Activated naive CD4-positive, alpha-beta T cell (primary cell): ENCODE results near the gene CREB3L2.
A peak's percentile ranks its signal among the peaks of the same experiment; 100 is the strongest.

Source experiments
- DNase-seq, 4 experiments: peaks; one replicate each; lab custom pipeline; 2025; lab: John Stamatoyannopoulos, UW

The CREB3L2 gene

DNA sequence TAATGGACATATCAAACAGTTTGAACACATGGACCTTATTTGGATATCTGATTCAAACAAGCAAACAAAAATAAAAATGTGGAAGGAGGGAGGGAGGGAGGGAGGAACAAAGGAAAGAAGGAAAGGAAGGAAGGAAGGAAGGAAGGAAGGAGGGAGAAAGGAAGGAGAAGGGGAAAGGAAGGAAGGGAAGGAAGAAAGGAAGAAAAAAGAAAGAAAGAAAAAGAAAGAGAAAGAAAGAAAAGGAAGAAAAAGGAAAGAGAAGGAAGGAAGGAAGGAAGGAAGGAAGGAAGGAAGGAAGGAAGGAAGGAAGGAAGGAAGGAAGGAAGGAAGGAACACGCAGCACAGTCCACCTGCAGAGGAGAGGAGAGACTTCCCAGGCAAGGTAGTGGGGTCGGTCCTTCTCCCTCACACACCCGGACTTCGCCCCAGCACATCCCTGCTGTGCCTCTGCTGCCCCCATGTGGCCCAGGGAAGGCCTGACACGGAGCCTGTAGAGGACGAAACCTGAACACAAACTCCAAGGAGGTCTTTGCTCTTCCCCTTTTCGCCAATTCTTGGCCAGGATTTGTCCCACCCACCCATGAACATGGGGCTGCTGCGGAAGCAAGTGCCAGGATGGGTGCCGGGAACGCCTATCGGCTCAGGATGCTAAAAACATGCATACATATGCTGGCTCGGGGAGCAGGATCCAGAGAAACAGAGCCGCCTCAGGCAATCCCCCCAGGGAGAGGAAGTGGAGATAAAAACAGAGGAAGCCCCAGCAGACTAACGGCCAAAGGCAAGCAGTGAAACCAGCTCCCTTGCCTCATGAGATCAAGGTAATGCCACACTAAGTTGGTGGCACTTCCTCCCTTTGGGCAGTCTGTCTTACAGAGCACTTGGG lies 102.8 kb downstream of the CREB3L2 start:
- peak; percentile 24 to 70 (median 51) for DNase-seq

DNA sequence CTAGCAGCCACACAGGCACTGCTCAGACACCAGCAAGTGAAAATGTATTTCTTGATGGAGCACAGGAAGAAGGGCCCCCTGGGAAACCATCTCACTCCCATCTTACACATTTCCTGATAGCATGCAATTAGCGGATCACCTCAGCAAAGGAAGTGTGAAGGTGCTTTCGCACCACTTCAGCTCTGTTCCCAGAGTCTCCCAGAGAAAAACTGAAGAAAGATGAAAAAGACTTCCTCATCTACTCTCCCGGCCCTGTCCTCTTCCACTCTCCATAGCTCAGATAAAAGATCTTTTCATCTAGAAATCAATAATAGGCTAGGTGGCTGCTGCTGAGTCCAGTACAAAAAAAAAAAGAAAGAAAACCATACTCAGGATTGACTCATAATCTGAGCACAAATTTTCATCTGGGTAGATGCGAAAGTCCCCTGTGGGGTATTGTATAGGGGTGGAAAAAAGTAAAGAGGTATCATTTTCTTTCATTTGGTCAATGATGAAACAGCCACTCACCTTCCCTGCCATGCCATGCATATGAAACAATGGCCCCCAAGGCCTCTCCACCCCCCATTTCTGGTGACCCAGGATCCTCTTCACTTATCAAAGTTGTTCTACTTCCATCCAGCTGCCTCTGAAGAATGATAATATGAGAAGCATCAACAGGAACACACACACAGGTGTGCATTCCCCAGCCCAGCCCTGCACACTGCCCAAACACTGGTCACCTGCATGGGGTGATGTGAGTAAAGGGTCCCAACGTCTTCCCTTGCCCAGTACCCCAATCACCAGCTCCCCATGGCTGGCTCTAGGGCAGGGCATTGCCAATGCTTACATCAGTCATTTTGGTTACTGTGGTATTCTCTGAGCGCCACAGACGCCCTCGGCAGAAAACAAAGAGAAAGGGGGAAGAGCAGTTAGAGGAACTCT lies 106.3 kb downstream of the CREB3L2 start:
- DNase-seq, result no peak

DNA sequence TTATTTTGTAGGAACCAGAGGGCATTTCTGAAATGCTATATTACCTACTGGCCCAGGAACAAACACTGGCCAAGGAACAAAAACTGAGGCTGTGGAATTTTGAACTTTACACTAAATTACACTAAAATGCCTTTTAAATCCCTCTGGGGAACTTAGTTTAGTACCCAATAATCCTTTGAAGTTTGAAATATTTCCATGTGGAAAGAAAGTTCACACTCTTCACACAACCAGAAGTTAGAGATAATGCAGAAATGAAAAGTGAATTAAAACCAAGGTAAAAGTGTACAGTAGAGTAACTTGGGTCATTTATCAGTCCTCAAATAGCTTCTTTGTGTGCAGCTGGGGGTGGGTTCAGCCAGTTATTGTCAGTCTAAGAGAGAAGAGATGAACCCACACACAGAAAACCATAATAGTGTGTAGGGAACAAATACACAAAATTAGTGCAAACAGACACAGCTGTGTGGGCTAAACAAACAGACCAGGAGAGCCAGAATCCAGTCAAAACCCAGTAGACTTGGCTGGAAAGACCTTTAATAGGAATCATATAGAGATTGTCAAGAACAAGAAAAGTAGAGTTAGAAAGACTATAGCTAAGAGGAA lies 108.6 kb downstream of the CREB3L2 start:
- no peak for DNase-seq

DNA sequence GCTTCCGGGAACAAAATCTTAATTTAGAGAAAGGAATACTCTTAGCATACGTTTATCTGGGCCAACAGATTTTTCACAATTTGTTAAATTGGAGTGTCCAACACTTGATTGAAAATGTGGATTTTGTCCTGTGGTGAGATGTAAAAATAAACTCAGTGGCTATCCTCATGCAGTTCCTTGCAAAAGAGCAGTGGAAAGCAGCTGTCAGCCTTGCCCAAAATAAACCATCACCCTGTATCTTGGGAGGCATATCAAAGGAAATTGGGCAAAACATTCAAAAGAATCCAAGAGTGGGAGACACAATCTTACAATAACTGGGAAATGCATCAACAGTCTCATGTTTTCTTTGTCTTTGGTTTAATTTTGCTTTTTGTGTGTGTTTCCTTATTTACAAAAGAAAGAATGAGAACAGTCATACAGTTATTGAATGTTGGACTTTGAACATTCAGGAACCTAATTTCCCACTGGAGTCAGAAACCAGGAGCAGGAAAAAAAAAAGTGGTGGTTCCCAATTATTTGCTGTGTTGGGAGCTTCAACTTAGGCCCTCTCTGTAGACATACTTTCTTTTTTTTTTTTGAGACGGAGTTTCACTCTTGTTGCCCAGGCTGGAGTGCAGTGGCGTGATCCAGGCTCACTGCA lies 110.8 kb downstream of the CREB3L2 start:
- DNase-seq, result no peak

DNA sequence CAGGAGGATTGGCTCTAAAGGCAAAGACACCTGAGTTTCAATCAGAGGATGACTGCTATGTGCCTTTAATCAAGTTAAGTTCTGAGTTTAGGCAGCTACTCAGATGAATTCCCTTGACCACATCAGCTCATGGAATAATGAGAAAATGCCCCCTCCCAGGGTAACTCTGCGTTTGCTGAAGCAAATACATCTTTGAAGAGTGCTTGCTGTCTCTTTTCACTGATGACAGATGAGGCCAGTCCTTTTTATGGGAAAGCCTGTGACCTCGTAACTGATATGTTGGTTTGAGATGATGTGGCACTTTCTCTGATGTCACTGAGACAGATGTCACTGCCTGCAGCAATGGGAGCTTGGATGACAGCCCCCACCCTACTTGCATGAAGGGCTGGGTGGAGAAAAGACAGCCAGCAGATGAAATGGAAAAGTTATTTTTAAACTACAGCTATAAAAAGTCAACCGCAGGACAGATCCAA lies 111.4 kb downstream of the CREB3L2 start:
- no peak for DNase-seq

DNA sequence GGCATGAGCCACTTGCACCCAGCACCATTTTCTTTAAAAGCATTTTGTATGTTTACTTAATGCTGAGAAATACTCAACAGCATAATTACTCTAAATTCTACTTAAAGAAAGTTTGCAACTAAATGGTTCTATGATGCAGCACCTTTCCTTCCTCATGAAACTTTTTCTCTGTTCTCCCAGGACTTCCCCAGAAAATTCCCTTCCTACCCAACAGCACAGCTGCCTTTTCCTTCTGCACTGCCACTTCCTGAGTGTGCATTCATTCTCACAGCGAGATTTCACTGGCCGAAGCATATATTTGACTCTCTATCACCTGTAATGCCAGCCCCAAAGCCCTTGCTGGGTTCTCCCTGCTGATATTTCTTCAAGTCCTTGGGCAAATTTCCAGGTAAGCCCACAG lies 113.6 kb downstream of the CREB3L2 start:
- DNase-seq, result no peak

DNA sequence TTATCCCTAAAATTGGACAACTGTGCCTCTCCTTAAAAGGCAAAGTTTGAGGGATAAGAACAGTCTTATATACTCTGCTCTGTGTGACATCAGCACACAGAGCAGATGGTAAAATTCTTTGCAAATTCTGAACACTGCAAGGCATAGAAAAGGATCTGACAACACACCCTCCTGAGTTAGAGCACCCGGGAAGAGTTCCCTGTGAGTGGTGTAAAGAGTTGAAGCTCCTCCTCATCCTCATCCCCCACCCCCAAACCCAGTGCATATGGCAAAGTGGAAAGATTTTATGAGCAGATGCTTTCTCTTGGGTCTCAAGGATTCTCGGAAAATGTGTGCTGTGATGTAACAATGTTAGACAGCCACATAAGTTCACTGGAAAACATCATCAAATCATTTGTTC lies 115.1 kb downstream of the CREB3L2 start:
- DNase-seq, result no peak

DNA sequence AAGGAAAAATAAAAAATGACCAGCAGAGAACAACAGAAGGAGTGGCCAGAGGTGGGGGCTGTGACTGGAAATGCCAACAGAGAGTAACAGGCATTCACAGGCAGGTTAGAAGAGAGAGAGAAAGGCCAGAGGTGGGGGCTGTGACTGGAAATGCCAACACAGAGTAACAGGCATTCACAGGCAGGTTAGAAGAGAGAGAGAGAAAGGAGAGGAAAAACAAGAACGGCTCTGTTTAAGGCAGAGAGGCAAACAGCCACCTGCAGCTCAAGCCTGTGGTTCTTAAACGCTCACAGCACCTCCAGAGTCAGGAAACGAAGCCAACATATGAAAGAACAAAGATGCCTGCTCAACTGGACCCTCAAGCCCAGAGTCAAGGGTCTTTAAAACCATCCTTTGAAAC lies 115.6 kb downstream of the CREB3L2 start:
- DNase-seq, result no peak

DNA sequence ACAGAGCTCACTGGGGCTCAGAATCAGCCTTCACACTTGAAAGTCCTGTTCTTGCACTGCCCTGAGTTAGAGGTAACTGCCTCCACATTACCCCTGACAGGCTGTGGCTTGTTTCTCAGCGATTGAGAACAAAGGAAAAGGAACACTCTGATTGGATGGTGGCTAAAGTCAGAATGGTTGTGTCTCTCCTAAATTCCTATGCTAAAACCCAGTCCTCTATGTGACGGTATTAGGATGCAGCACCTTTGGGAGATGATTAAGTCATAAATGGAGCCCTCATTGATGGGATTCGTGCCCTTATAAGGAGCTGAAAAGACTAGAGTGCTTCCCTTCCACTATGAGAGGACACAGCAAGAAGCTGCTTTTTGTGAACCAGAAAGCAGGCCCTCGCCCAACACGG lies 116.2 kb downstream of the CREB3L2 start:
- no peak for DNase-seq

DNA sequence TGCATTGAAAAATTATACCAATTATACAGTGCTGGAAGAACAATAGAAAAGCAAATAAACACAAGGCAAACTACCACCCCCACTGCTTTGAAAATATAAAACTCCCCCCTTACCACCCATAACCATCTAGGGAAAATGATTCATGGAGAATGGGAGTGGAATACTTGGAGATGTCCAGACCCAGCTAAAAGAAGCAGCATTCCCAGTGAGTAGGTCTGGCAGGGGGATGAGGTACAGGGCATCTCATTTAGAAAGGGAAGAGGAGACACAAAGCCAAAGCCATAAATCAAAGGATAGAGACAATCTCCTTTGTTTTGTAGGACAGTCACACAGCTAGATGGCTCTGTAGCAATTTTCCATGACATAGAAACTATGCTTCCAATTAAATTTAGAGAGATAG lies 119.1 kb downstream of the CREB3L2 start:
- DNase-seq, result no peak

DNA sequence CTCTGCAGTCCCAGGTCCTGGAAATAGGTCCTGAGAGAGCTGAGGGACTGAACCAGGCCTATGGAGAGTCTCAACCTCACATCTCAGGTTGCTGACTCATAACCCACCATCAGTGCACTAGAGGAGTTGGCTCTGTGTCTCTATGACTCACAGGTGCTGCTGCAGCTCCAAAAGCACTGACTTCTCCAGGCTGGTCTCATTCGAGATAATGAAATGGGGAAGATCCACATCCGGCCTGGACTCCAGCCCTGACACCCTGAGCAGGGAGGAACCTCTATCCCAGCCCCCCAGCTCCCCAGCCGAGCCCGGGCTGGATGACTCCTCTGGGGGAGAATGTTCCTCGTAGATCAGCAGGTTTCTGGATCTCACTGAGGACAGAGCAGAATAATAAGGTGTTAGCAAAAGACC lies 119.6 kb downstream of the CREB3L2 start:
- DNase-seq, result no peak

DNA sequence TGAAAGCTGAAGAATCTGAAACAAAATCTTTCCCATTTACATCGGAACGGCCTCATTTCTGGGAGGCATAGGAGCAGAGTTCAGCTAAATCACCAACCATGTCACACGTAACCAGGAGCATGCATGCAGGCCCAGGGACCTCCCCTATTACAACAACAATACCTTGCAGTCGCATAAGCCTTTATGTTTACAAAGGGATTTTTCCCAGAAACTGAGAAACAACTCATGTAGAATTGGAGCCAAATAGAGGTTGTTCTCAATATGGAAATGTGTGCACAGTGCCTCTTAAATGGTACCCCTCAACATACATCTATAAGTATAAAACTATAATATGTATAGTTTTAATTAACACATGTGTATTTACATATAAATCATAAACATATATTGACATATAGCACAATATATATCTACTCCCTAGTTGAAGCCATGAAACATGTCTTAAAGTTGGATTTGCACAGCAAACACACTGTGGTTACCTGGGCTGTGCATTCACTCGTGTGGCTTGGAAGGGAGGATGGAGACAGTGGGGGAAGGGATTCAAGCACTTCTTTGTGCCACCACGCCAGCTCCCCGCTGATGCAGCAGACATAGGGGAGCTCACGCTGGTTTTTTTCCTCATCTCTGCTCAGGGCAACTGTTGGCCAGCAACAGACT lies 120.2 kb downstream of the CREB3L2 start:
- no peak for DNase-seq

DNA sequence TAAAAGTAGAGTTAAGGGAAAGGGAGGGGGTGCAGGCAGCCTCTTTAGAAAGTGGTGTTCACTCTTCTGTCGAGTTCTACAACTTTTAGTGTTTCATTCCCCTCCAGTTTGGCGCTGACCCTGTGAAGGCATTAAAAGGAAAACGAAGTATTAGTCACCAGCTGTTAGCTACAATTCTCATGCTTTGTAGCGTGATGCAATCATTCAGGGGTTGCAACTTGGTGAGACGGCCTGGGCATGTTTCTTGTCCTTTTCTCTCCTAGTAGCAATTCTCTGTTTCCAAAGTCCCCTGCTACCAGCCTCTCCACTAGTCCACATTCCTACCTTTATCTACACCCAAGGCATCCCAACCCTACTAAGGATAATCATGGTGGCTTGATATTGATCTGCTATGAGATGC lies 121.5 kb downstream of the CREB3L2 start:
- no peak for DNase-seq

DNA sequence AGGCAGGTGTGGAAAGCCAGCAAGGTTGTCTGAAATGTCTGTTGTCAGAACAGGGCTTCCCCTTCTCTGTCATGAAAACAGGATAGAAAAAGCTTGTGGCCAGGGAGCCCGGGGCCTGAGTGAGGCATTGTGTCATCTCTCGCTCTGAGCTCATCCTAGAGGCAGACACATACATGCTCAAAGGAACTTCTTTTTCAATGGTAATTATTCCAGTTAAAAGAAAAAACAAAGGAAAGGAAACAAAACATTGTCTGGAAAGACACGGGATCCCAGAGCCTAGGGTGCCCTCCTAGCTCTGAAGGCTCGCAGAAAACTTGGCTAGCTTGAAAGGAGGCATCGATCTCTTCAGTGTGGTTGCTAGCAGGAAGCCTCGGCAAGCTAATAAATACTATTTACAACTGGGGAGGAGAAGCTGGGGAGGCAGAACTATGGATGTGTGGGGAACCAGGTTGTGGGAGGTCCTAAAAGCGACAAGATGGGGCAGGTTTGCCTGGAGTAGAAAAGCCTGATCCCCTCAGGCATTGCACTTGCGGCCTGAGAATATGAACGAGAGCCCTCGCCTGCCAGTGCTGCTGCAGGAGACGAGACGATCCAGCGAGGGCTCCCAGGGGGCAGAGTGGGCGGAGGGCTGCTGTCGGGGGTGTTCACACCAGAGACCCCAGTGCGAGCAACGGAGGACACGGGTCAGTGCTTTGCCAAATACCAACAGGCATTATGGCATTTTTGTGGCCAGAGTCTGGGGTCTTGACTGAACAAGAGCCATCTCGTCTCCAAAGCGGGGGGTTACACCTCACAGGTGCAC lies 122.3 kb downstream of the CREB3L2 start:
- DNase-seq, result no peak

DNA sequence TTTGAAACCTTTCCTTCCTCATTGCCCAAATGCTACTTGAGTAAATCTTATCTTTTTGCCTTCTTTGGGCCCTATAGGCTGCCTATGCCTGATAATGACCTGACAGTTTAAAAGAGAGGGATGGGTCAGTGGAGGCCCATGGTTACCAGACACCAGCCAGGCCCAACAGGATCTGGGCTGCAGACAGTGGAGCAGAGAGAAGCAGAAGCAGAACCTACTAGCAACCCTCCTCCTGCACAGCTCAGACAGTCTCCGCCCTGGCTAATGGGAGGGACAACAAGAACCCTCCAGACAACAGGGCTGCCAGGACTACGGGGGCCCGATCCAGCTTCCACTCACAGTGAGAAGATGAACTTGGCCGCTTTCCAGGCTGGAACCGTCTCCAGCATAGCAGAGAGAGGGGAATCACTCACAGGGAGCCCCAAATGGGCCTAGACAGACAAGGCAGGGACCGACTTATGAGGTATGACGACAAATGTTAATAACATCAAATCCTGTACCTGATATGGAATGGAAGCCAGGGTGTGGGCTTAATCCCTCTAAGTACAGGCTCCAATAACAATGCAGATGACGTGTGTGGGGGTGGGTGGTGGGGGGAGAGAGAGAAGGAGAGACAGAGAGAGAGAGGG lies 123.4 kb downstream of the CREB3L2 start:
- DNase-seq, result no peak

DNA sequence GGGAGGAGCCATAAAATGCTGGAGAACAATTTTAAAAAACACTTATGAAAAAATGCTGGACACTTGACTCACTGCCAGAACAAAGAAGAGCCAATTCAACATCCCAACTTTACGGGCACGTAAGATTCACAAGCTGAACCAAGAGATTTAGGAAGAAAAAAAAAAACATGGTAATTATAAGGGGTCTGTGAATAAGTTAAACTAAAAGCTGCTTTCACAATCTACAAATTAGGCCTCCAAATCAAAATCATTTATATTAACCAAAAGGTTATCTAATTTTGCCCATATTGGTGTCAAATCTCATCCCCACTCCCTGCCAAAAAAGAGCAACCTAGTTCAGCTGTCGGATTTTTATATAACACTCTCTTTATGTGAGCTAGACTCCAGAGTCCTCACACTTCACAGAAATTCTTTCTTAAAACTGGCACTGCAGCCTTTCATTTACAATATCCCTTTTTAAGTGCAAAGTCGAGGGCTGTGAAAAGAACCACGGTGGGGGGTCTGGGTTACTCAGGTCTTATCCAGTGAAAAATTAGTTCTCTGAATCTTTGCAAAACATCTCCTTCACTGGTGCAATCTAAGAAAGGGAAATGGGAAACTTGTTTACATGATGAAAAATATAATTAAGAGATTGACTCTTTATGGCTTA lies 124.7 kb downstream of the CREB3L2 start:
- no peak for DNase-seq

DNA sequence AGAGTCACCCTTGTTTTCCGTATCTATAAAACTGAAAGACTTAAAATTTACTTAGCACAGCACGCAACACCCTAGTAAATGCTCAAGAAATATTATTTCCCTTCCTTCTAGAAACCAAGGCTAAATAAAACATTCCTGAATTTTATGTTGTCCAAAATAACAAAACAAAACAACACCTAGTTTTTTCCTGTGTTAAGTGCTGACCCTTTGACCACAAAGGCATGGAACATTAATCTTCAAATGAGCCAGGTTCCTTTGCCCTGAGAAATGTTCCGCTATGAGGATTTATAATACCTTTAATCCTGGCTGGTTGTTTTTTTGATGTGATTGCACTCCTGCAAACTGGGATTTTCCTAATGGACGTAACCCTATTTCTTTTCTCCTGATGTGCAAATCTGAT lies 126.1 kb downstream of the CREB3L2 start:
- no peak for DNase-seq

DNA sequence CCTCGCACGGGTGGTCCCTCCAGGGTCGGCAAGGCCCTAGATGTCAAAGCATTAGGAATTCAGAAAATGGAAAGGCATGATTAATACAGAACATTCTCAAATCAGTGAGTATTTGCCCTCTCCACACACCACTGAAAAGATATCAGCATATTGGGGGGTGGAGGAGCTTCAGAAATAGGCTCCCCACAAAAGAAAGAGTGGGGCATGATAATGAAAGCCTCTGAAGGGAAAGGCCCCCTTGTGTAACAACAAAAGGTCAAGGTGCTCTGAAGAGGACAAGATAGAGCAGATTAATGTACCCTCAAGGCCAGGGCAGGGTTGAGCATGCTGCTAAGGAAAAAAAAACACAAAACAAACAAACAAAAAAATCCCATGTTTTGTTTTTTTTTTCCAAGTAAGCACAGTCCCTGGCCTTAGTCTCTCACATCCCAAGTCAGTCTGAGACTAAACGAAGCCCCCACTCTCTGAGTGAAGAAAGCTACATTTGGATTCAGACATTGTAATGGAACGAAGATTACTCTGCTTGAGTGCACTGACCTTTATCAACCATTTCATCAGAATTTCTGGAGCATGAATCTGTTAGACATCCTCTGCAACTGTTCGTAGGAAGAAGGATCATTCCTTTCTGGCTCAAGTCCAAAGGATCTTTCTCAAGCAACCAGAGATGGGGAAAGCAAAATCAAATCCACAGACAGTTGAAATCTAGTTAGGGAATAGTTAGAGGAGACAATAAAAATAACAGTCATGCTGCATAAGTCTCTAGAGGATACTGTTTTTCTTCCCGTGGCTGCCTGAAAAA lies 127.7 kb downstream of the CREB3L2 start:
- DNase-seq, result no peak

DNA sequence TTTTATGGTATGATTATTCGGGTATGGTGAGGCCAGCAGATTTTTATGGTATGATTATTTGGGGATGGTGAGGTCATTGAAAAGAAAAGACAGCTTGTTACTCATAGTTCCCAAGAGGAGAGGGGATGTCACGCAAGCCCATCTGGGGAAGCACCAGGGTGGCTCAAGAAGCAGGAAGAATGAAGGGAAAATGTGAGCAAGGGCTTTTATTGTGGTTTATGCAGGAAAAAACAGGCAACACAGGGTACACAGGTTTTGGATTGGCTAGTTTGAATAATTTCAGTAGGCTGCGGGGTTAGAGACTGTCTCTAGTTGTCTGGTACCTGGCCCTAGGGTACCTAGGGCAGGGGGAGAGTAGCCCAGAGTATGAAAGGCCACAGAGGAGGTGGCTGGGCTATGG lies 128.4 kb downstream of the CREB3L2 start:
- no peak for DNase-seq
